Anterior cingulate cortex (tissue), 58 donors: ENCODE data around the gene ASIC2.

ENCODE experiments used
- DNase-seq, 58 donors: peaks; one replicate each; lab custom pipeline; 2025; lab: John Stamatoyannopoulos, UW

Gene ASIC2

DNA sequence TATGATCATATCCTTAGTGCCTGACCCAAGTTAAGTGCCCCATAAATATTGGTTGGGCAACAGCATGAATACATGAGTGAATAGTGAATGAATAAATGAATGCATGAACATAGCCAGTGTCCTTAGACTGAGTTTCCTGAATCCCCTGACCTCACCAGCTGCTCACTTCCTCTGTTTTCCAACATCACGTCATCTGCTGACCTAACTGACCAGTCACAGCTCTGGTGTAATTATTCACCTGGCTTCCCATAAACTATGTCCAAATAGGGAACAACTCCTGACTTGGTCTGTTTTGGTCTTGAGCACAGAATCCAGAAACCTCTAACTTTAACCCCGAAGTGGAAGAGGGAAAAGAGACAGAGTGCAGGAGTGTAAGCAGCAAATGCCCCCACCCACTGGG is 83.4 kb downstream of the ASIC2 start:
- DNase-seq: no peak

DNA sequence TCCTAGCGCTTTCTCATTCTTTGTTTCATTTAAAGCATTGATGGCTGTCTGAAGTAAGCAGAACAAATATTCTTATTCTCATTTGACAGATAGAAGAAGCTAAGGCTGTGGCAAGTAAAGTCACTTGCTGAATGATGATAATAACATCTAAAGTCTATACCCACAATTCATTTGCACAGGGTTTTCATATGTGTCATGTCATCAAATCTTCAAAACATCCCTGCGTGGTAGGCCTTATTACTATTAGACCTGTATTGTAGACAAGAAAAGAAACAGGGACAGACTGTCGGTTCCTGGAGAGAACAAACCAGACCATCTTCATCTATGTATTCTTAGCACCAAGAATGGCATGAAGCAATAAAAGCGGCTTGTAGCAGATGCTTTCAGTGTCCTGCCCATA is 85.9 kb downstream of the ASIC2 start:
- no peak for DNase-seq

- no peak for DNase-seq
Observed at GRCh38 chr17:33205552-33205951, 87.5 kb downstream of the ASIC2 start.

GRCh38 chr17:33204701-33205100 is 88.4 kb downstream of the ASIC2 start:
- DNase-seq: no peak

GRCh38 chr17:33204156-33204555 is 88.9 kb downstream of the ASIC2 start:
- DNase-seq: no peak

- DNase-seq: no peak
Observed at GRCh38 chr17:33202796-33203495, 90.1 kb downstream of the ASIC2 start.

- no peak for DNase-seq
Observed at GRCh38 chr17:33202021-33202420, 91.1 kb downstream of the ASIC2 start.

DNA sequence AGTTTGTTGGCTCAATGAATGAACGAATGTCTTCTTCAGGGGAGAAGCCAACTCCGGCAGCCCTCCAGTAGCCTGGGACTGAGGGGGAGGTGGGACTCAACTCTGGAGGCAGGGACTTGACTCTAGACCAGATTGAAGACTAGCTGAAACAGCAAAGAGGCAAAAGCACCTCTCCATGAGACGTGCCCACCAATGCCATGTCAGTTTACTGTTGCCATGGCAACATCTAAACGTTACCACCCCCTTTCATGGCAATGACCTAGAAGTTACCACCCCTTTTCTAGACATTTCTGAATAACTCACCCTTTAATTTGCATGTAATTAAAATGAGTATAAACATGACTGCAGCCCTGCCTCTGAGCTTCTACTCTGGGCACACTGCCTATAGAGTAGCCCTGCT is 91.8 kb downstream of the ASIC2 start:
- DNase-seq: no peak

DNA sequence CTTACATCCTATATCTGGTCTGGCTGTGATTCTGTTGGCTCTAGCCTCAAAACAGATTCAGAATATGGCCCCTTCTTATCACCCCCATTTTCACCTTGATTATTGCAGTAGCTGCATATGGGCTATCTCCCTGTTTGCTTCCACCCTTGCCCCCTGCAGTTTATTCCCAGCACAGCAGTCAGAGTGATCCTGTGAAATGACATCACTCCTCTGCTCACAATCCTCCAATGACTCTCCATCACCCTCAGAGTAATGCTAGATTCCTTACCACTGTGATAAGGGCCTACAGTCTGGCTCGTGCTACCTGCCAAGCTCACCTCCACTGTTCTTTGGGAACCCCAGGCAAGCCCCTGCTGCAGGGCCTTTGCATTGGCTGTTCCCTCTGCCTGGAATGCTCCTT is 92.5 kb downstream of the ASIC2 start:
- no peak for DNase-seq

DNA sequence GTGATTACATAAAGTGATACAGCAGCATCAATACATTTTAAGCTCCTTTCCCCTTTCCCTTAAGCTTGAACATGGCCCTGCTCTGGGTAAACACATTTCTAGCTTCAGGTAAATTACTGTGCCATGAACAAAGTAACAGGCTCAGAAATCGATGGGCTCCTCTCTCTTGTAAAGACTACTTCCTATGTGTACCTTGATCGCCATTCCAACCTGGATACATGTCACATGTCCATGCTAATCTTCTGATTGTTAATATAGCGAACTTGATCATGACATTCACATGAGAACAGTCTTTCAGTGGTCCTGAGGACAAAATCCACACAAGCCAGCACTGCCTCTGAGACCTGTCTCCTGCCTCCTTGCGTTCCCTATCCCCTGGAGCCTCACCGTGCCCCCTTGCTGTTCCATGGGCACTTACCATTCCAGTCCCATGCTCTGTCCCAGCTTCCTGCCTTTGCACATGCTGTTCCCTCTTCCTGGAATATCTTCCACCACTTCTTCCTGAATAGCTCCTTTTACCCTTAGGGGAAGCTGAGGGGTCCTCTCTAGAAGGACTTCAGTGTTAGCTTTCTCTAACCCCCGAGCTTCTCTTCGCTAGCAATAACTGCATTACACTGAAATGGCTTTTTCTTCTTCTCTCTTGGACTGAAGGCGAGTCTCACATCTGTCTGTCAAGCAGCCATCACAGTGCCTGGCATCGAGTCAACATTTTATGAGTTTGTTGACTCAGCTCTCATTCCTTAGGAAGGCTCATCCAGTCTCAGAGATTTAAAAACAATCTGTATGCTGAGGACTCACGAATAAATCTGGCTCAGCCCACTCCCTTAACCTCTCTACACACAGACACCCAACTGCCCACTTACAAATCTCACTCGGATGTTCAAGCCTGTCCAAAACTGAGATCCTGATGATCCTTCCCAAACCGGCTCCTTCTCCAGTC is 93.3 kb downstream of the ASIC2 start:
- DNase-seq: no peak

DNA sequence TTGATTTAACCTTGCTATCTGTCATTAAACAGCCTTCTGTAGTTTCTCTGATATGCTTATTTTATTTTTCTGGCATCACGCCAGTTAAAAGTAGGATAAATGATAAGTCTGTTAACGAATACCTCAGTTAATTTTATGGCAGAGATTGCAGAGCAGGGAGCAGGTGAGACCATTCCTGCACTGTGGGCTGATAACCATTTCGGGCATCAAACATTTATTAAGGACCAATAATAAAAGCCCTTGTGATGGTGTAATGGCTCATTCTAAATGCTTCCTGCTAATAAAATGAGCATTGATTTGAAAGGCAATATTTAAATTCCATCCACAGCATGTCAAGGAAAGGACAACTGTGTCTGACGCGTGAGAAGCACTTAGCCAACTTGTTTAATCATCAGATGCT is 94.1 kb downstream of the ASIC2 start:
- DNase-seq: no peak

DNA sequence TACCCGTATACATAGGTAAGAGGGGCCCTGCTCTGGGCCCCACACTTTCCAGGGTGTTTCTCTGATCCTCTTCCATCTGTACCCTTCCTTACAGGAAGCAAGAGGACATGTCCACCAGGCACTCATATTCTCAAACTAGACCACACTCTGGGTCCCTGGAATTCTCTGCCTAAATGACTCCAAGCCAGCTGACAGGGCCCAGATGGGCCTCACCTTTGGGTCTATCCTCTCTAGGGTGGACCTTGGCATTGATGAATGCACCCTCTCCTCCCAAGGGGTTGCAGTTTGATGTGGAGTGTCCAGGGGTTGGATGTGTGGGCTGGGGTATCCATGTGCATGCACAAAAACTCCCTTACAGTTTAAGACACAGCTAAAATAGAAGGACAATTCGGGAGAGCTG is 95.8 kb downstream of the ASIC2 start:
- DNase-seq: no peak

- DNase-seq: no peak
Observed at GRCh38 chr17:33196883-33197282, 96.2 kb downstream of the ASIC2 start.

DNA sequence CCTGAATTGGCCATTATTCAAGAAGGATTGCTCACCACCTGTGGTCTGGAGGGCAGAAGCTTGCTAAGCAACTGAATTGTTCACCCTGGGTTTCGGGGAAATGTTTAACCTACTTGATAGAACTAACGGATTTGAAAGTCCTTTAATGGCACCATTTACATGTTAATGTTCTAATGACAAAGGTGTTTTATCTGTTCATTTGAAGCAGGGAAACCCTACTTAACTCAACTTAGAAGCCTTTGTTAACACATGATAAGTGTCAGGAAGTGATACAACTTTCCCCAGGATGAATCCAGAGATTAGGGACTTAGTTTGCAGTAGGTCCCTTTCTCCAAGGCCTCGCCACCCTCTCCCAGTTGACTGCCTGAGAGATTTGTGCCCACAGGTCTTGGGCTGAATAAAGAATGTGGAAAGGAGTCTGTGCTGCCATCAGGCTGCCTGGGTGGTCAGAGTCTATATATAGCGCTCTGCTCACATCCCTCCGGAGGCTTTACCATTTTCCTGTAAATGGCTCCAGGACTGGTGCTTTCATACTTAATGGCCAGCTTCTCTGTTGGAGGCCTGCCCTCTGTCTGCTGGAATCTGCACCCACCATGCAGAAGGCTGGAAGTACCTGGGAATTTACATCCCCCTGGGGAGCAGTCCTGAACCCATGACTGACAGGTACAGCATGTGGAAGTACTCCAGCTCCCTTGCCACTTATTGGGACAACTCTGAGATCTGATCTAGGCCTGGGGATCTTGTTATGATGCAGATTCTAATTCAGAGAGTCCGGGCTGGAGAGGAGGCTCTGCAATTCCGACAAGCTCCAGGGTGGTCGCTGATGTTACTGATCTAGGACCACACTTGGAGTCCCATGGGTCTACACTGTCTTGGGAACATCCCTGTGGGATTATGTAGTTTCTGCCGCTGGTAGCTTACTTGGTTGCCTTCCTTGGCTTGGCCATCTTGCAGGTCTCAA is 99.9 kb downstream of the ASIC2 start:
- no peak for DNase-seq

GRCh38 chr17:33183487-33184026 is 109.5 kb downstream of the ASIC2 start:
- DNase-seq: no peak

DNA sequence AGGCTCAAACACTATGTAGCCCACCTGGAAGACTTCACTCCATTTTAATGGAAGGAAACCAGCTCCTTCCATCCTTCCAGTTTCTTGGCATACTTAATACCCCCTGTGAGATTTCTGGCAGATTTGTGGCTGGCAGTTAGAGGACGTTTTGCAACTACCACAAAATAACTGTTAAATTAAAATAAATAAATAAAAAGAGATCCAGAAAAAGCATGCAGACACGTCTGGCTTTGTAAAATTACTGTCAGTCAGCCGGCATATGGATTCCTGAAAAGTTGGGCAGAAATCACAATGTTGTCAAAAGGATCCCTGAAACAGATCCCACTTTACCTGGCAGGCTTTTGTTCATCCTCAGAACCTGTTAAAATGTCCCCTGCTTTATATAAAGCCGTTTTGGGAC is 113.9 kb downstream of the ASIC2 start:
- DNase-seq: no peak

- no peak for DNase-seq
Observed at GRCh38 chr17:33178681-33179080, 114.4 kb downstream of the ASIC2 start.

GRCh38 chr17:33175562-33175961 is 117.5 kb downstream of the ASIC2 start:
- peak in 1 of 58 donors; percentile 2 for DNase-seq

GRCh38 chr17:33171931-33172330 is 121.2 kb downstream of the ASIC2 start:
- DNase-seq: no peak

- no peak for DNase-seq
Observed at GRCh38 chr17:33169580-33170285, 123.4 kb downstream of the ASIC2 start.
